Small intestine (tissue), 7 donors: ENCODE data around the gene SPINK1. TPM values are rescaled to one million over a fixed set of nuclear protein-coding genes. Genes with fewer than 3 reads are reported as not detected.
"Not testable (repeated sequence)": the region's sequence is repeated elsewhere in the genome, so short reads cannot be mapped to it uniquely, and the experiment has no call there.

Experiments used
- DNase-seq, 2 donors: peaks; one replicate each; pipeline versions ENCODE4 v3.0.0 to v3.0.0-alpha.2; 2013
- FAIRE-seq: peaks from 2 replicates; lab custom pipeline; 2012; peaks lifted over from hg19 to GRCh38; lab: Jason Lieb, UNC
- H3K27ac ChIP-seq, 3 donors: one replicate each; pipeline ENCODE4 v1.5.1; 2013; ENCODE audit warnings: low read length in 2 of 3, mild to moderate bottlenecking in 2 of 3, control low read depth in 1 of 3, inconsistent platforms in 1 of 3, low read depth in 1 of 3, moderate library complexity in 1 of 3
- H3K27me3 ChIP-seq, 3 donors: one replicate each; pipeline ENCODE4 v1.6.1; 2013; ENCODE audit warnings: low read length in 3 of 3, inconsistent platforms in 1 of 3; ENCODE audit not compliant: control insufficient read depth in 3 of 3, insufficient read depth in 3 of 3
- H3K36me3 ChIP-seq, 3 donors: one replicate each; pipeline ENCODE4 v1.6.1; 2013; ENCODE audit warnings: low read length in 3 of 3, inconsistent platforms in 1 of 3, low read depth in 1 of 3, mild to moderate bottlenecking in 1 of 3, moderate library complexity in 1 of 3; ENCODE audit not compliant: control insufficient read depth in 3 of 3, insufficient read depth in 2 of 3
- H3K4me1 ChIP-seq, 3 donors: one replicate each; pipeline ENCODE4 v1.6.1; 2013; ENCODE audit warnings: low read length in 2 of 3, inconsistent platforms in 1 of 3, low read depth in 1 of 3, mild to moderate bottlenecking in 1 of 3, moderate library complexity in 1 of 3; ENCODE audit not compliant: control insufficient read depth in 3 of 3, insufficient read depth in 2 of 3
- H3K4me3 ChIP-seq, 3 donors: one replicate each; pipeline ENCODE4 v1.5.1; 2013; ENCODE audit warnings: low read length in 3 of 3, control low read depth in 1 of 3, inconsistent platforms in 1 of 3, low read depth in 1 of 3, mild to moderate bottlenecking in 1 of 3, moderate library complexity in 1 of 3
- H3K9me3 ChIP-seq, 2 donors: one replicate each; pipeline ENCODE4 v1.6.1; 2013; ENCODE audit warnings: low read depth in 1 of 2, low read length in 1 of 2; ENCODE audit not compliant: control insufficient read depth in 2 of 2, insufficient read depth in 1 of 2
- WGBS, 3 donors: extraction: QIAGEN DNeasy Blood & Tissue Kit; methylation state at CpG; one replicate each; pipeline ENCODE4 v1.1.7; 2013; 5-methylcytosine and 5-hydroxymethylcytosine counted together
- polyA plus RNA-seq, 4 donors: library from polyadenylated mRNA; stranded (reverse) in 3 of 4; unstranded in 1 of 4; fragments of 200-250 nt in 3 of 4; fragments of 120-200 nt in 1 of 4; gene quantifications; one replicate each; pipeline versions ENCODE4 v1.2.1 to v1.2.3, GENCODE V29; 2013
- donor health status: healthy with polysubstance abuse.
- donor health status: control.
- donor health status: control.
- donor health status: Bipolar disorder and iron deficiency.
- donor health status: healthy.

Gene SPINK1
- polyA plus RNA-seq, 4 donors: 258 to 1,597 (median 831) TPM

DNA sequence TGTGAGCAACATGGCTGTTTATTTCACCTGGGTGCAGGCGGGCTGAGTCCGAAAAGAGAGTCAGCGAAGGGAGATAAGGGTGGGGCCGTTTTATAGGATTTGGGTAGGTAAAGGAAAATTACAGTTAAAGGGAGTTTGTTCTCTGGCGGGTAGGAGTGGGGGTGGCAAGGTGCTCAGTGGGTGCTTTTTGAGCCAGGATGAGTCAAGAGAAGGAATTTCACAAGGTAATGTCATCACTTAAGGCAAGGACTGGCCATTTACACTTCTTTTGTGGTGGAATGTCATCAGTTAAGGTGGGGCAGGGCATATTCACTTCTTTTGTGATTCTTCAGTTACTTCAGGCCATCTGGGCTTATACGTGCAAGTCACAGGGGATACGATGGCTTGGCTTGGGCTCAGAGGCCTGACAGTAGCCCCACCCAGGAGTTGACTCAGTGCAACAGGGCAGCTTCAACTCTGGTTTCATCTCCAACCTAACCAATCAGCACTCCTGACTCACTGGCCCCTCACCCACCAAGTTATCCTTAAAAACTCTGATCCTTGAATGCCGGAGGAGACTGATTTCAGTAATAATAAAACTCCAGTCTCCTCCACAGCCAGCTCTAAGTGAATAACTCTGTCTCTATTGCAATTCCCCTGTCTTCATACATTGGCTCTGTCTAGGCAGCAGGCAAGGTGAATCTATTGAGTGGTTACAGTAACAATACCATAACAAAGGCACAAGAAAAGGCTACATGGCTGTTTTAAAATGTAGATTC lies 42.8 kb upstream of the SPINK1 start:
- FAIRE-seq, H3K4me3 ChIP-seq: not testable (repeated sequence)
- 75 to 95% (median 78%) methylated on average over 4 to 5 of the region's 8 CpGs for WGBS, 3 donors

DNA sequence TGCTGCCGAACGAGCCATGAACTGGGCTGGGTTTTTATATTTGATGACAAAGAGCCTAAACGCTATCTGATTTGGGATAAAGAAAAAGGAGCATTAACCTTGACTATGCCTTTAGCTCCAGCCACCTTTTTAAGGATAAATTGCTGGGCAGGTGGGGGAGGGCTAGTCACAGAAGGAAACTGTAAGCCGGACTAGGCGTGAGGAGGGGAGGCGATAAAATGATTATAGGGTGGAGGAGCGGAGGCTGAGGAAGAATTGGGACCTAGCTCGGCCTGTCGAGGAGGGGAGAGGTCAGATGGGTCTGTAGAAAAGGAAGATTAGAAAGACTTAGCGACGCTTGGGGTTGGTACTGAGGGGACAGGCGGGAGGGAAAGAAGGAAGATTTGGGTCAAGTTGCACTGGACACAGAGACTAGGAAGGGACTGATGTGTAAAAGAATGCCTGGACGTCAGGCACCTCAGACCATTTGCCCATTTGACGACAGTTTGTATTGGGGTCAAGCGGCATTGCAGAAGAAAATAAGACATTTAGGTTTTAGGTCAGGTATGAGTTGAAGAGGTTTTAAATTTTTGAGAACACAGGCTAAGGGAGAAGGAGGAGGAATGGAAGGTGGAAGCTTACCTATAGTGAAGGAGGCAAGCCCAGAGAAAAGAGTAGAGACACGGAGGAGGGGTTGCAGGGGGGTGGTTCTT lies 41.4 kb upstream of the SPINK1 start:
- not testable (repeated sequence) for H3K9me3 ChIP-seq, H3K4me3 ChIP-seq, H3K4me1 ChIP-seq, H3K27ac ChIP-seq, H3K27me3 ChIP-seq, FAIRE-seq, H3K36me3 ChIP-seq, DNase-seq
- WGBS, 3 donors: 88 to 91% (median 91%) methylated on average over 16 of the region's 16 CpGs

More for the DNA sequence above, 42.8 kb upstream of the SPINK1 start:
- H3K27me3 ChIP-seq, H3K36me3 ChIP-seq, H3K9me3 ChIP-seq, H3K27ac ChIP-seq, H3K4me1 ChIP-seq, DNase-seq: not testable (repeated sequence)

DNA sequence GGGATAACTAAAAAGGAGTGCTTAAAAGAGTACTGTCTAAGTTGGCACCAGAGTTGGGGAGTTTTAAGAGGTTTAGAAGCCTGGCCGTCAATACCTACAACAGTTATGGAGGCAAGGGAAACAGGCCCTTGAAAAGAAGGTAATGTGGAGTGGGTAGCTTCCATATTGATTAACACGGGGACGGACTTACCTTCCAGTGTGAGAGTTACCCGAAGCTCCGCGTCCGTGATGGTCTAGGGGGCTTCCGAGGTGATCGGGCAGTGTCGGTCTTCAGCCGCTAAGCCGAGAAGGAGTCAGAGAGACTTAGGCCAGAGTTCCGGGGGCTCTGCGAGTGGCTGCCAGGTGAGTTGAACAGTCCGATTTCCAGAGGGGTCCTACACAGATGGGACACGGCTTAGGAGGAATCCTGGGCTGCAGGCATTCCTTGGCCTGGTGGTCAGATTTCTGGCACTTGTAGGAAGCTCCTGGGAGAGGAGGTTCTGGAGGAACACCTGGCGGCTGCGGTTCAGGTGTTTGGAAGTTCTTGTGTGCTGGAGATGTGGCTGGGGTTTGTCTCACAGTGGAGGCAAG lies 40.6 kb upstream of the SPINK1 start:
- not testable (repeated sequence) for H3K9me3 ChIP-seq, H3K36me3 ChIP-seq, H3K4me1 ChIP-seq, DNase-seq, H3K4me3 ChIP-seq, H3K27me3 ChIP-seq, H3K27ac ChIP-seq, FAIRE-seq
- WGBS, 3 donors: 94 to 95% (median 95%) methylated on average over 17 to 18 of the region's 18 CpGs

DNA sequence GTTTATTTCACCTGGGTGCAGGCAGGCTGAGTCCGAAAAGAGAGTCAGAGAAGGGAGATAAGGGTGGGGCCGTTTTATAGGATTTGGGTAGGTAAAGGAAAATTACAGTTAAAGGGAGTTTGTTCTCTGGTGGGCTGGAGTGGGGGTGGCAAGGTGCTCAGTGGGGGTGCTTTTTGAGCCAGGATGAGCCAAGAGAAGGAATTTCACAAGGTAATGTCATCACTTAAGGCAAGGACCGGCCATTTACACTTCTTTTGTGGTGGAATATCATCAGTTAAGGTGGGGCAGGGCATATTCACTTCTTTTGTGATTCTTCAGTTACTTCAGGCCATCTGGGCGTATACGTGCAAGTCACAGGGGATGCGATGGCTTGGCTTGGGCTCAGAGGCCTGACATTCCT lies 38.4 kb upstream of the SPINK1 start:
- not testable (repeated sequence) for FAIRE-seq, H3K4me3 ChIP-seq, DNase-seq, H3K27ac ChIP-seq, H3K27me3 ChIP-seq, H3K36me3 ChIP-seq, H3K4me1 ChIP-seq, H3K9me3 ChIP-seq
- 72 to 82% (median 81%) methylated on average over 4 to 5 of the region's 6 CpGs for WGBS, 3 donors

DNA sequence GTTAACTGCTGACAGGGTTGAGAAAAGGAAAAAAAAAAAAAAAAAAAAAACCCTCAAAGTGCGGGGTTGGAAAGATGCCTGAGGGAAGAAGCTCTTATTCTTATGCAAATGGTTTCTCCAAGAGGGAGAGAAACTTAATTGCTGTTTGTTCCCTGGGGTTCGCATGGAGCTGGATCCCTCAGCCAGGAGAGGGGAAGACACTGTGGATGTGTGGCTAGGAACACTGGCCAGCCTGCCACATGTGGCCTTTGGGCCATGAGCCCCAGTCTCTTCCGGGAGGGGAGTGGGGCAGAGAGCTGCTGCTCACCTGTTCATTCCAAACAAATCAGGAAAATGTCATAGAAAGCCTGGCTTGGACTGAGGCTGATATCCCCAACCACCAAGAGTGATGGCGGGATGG lies 37.6 kb upstream of the SPINK1 start:
- H3K27ac ChIP-seq: no peak overlapping the region
- FAIRE-seq: no peak
- WGBS, 3 donors: 57 to 68% (median 62%) methylated on average over 4 of the region's 4 CpGs

DNA sequence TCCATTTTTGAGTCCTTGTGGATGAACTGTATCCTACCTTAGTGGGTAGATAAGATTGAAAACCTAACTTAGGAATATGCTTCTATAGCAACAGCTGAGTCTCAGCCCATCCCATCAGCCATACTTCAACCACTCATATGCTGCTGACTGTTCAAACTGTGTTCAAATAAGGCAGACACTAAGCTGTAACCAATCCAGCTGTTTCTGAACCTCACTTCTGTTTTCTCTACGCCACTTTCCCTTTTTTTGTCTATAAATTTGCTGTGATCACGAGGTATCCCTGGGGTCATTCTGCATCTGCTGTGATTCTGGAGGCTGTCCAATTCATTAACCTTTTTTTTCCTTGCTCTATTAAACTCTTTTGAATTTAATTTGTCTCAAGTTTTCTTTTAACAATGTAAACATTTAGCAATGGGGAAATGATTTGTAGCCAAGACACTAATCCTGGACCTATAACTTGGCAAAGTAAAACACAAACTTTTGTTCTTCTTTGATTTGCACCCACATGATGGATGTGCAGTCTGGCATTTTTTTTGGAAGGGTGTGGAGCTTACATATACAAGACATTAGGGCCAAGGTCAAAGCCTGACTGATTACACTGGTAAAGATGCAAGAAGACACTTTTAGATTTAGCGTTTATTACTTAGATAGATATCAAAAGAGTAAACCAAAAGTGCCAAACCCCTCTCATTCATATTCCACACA lies 32.1 kb upstream of the SPINK1 start:
- Histone ChIP-seq H3K27ac (no peak overlapping the region), H3K36me3 (no peaks in the 10 kb centered on the region), H3K4me1 (peaks cover 0 to 3% (median 0%) of the 10 kb centered on the region in 3 donors), H3K27me3 (no peaks in the 10 kb centered on the region), H3K9me3 (no peaks in the 10 kb centered on the region), H3K4me3 (no peak overlapping the region)
- 28 to 32% (median 30%) methylated on average over 3 of the region's 3 CpGs for WGBS, 3 donors
- no peak for DNase-seq
- FAIRE-seq: no peak

More for the DNA sequence above, 37.6 kb upstream of the SPINK1 start:
- Histone ChIP-seq H3K27me3 (no peaks in the 10 kb centered on the region), H3K9me3 (no peaks in the 10 kb centered on the region), H3K36me3 (no peaks in the 10 kb centered on the region), H3K4me1 (no peaks in the 10 kb centered on the region), H3K4me3 (no peak overlapping the region)
- no peak for DNase-seq

DNA sequence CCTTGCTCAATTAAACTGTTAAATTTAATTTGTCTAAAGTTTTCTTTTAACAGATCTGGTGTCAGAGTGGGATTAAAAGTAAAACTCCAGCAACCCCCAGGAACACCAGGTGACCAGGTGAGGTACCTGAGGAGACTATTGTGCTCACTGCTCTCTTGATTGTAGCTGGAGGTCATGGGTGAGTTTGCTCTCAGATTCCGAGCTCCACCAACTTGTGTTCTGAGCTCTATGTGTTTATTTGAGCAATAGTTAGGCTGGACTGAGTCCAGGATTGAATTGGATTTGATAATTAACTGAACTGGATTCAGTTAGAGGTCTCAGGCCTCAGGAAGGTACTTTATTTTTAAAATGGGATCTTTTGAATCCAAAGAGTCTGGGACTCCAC lies 29.2 kb upstream of the SPINK1 start:
- Histone ChIP-seq H3K27me3 (no peaks in the 10 kb centered on the region), H3K9me3 (no peaks in the 10 kb centered on the region), H3K4me3 (no peak overlapping the region), H3K4me1 (peaks cover 0 to 3% (median 0%) of the 10 kb centered on the region in 3 donors), H3K27ac (no peak overlapping the region), H3K36me3 (no peaks in the 10 kb centered on the region)
- FAIRE-seq (no peak), DNase-seq (peak in 1 of 2 donors; percentile 37)
- 12 to 59% (median 31%) methylated on average over 1 of the region's 1 CpG for WGBS, 3 donors

DNA sequence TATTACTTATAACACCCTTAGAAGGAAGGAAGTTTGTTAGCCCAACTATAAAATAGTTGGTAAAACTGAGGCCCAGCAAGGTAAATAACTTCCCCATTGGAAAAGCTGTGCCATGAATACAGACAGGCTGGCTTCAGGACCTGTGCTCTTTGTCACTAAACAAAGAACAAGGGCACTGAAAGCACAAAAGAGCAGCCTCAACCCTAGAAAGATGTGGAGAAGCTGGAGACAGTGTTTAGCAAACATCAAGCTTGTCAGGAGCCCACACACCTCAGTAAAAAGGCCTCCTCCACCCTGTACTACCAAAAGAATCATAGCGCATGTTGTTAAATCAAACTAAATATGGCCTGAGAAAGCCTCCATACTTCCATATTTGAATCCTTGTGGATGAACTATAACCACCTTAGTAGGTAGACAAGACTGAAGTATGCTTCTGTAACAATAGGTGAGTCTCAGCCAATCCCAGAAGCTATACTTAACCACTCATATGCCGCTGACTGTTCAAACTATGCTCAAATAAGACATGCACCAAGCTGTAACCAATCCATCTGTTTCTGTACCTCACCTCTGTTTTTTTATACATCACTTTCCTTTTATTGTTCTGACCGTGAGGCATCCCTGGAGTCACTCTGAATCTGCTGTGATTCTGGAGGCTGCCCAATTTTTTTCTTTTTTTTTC lies 28.6 kb upstream of the SPINK1 start:
- H3K27ac ChIP-seq: no peak overlapping the region
- H3K27me3 ChIP-seq: no peaks in the 10 kb centered on the region
- FAIRE-seq (no peak), DNase-seq (no peak)
- no peaks in the 10 kb centered on the region for H3K36me3 ChIP-seq
- no peak overlapping the region for H3K4me3 ChIP-seq
- H3K4me1 ChIP-seq: peaks cover 0 to 3% (median 0%) of the 10 kb centered on the region in 3 donors
- WGBS, 3 donors: 68 to 79% (median 72%) methylated on average over 3 of the region's 3 CpGs
- H3K9me3 ChIP-seq: no peaks in the 10 kb centered on the region
